Stimulated activated CD8-positive, alpha-beta memory T cell treated with anti-CD3 and anti-CD28 coated beads, Interleukin-7, amount 100 ng/mL, for 1 hour (primary cell): ENCODE measurements around the gene TASL.
"Not testable (repeated sequence)": the region's sequence is repeated elsewhere in the genome, so short reads cannot be mapped to it uniquely, and the experiment has no call there.

ENCODE experiments used
- DNase-seq, 2 donors: peaks; one replicate each; pipeline ENCODE4 v3.0.0-alpha.2; 2020; ENCODE audit warnings: low read depth in 2 of 2

The TASL gene

GRCh38 chrX:30576881-30577280, 685 bp downstream of the TASL start:
- no peak for DNase-seq

DNA sequence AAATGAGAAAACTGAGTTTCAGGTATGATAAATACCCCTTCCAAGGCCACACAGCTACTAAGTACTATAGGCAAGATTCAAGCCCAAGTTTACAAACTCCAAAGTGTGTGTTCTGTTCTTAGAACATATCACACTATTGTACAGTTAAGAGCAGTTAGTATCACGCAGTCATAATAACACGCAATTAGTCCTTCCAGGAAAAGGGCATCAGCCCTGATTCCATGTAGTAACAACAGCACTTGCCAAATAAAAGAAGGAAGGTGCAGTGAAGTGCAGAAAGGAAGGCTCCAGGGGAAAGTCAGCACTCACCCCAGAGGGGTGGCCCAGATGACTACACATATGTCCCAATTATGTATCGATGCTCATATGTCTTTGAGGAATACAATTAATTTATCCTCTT, 4.4 kb downstream of the TASL start:
- no peak for DNase-seq

DNA sequence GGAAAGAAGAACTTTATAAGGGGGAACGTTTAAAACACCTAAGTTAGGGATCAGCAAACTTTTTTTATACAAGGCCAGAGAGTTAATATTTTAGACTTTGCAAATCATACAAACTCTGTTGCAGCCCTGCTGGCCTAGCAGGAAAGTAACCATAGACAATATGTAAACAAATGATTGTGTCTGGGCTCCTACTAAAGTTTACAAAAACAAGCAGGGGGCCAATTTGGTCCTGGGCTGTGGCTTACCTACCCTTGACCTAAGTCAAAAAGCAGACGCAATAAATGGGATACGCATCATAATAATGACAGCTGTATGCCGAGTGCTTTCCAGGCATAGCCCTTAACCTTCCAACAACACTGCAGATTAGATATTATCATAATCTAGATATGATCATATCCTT, 4.9 kb downstream of the TASL start:
- DNase-seq = no peak

DNA sequence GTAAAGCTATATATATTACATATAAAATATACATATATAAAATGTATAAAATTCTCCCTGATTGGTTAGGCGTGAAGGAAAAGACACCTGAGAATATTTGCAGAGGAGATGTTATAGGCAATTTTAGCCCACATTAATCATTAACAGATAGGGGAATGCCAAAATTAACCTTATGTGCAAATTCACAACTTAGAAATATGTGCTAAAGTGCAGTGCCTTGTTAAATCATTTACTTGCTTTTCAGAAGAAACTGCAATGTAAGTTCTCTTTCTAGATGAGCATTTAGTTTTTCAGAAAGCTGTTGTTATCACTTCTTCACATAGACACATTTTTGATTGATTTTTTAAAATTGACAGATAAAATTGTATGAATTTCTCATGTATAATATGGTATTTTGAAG, 5.6 kb downstream of the TASL start:
- no peak for DNase-seq

GRCh38 chrX:30570505-30570904, 7.1 kb downstream of the TASL start:
- DNase-seq = no peak

GRCh38 chrX:30568136-30568535, 9.4 kb downstream of the TASL start:
- DNase-seq = no peak

GRCh38 chrX:30563070-30563469, 14.5 kb downstream of the TASL start:
- DNase-seq = not testable (repeated sequence)

- DNase-seq = no peak
Measured at GRCh38 chrX:30561191-30561590, 16.4 kb downstream of the TASL start.

DNA sequence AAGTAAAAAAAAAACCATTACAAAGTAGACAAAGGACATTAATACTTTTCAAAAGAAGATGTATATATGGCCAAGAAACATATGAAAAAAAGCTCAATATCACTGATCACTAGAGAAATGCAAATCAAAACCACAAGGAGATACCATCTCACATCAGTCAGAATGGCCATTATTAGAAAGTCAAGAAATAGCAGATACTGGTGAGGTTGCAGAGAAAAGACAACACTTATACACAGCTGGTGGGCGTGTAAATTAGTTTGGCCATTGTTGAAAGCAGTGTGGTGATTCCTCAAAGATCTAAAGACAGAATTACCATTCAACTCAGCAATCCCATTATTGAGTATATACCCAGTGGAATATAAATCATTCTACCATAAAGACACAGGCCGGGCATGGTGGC, 39.3 kb downstream of the TASL start:
- DNase-seq = no peak

DNA sequence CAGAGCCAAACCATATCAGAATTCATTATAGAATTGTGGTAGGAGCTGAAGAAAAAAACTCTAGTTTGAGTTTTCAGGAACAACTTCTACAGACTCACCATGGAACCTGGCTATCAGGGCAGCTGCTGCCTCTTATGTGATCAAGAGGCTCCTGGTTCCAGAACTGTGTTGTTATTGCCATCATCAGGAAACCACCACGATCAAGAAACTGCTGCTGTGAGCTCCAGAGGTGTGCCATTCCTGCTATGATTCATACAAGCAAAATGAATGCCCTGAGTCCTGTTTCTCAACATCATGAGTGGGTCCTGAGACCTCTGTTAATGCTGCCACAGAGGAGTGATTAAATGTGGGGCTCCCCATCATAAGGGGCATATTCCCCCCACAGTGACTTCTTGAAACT, 43.7 kb downstream of the TASL start:
- no peak for DNase-seq

DNA sequence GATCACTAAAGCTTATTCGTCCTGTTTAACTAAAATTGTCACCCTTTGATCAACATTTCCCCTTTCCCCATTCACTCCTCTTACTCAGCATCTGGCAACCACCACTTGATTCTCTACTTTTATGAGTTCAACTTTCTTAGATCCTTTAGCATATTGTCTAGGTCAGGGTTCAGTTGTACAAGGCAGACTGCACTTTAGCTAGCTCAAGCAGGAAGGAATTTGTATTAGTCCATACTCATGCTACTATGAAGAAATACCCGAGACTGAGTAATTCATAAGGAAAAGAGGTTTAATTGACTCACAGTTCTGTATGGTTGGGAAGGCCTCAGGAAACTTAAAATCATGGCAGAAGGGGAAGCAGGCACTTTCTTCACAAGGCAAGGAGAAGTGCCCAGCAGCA, 44.3 kb downstream of the TASL start:
- no peak for DNase-seq

GRCh38 chrX:30530606-30531005, 47.0 kb downstream of the TASL start:
- DNase-seq = no peak

- DNase-seq = no peak
Measured at GRCh38 chrX:30525732-30526131, 51.8 kb downstream of the TASL start.

GRCh38 chrX:30521440-30522182, 56.0 kb downstream of the TASL start:
- no peak for DNase-seq

DNA sequence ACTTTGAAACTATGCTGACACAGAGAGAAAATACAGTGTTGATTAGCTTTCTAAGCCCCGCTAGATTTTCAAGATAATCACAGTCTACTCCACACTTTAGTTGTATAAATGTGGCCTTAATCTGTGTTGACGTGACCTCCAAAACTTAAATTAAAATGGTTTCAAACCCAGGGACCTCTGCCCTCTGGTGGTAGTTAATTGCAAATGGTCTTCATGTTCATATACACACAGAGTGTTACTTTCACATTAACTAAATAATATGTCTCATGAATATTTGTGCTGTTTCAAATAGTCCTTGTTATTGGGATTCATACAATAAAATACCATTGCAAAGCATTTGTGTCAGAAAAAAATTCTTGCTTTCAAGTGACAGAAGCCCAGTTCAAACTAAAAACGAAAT, 64.3 kb downstream of the TASL start:
- DNase-seq = no peak
